H9 (cell line): Measurements from ENCODE around the gene NKD1. TPM values are rescaled to one million over a fixed set of nuclear protein-coding genes. Genes with fewer than 3 reads are reported as not detected.

Experiments used
- DNase-seq: peaks from one replicate; pipeline ENCODE4 v3.0.0-alpha.2; 2017
- H2AFZ ChIP-seq: one replicate; pipeline ENCODE4 v1.6.1; 2013; ENCODE audit warnings: mild to moderate bottlenecking, low read length, control low read depth, moderate library complexity
- H2AK5ac ChIP-seq: 2 replicates; pipeline ENCODE4 v1.6.1; 2013; ENCODE audit warnings: low read length, control low read depth, mixed read lengths; ENCODE audit not compliant: insufficient read length
- H2BK120ac ChIP-seq: one replicate; pipeline ENCODE4 v1.6.1; 2013; ENCODE audit warnings: low read depth, mild to moderate bottlenecking, low read length, control low read depth, inconsistent platforms; ENCODE audit not compliant: poor library complexity, severe bottlenecking
- H2BK12ac ChIP-seq: 2 replicates; pipeline ENCODE4 v1.6.1; 2013; ENCODE audit warnings: low read length, control low read depth, mixed read lengths, low read depth; ENCODE audit not compliant: insufficient read length
- H2BK15ac ChIP-seq: 2 replicates; pipeline ENCODE4 v1.6.1; 2013; ENCODE audit warnings: low read depth, low read length, control low read depth
- H2BK20ac ChIP-seq: one replicate; pipeline ENCODE4 v1.6.1; 2013; ENCODE audit warnings: low read depth, mild to moderate bottlenecking, low read length, control low read depth, inconsistent platforms; ENCODE audit not compliant: poor library complexity, severe bottlenecking
- H2BK5ac ChIP-seq: 2 replicates; pipeline ENCODE4 v1.6.1; 2013; ENCODE audit warnings: low read length, control low read depth, mixed read lengths; ENCODE audit not compliant: insufficient read length
- H3K14ac ChIP-seq: 2 replicates; pipeline ENCODE4 v1.6.1; 2013; ENCODE audit warnings: low read length, control low read depth; ENCODE audit not compliant: insufficient read depth
- H3K18ac ChIP-seq: 2 replicates; pipeline ENCODE4 v1.6.1; 2013; ENCODE audit warnings: low read depth, mild to moderate bottlenecking, mixed read lengths, low read length, control low read depth; ENCODE audit not compliant: insufficient read length
- H3K23ac ChIP-seq: 2 replicates; pipeline ENCODE4 v1.6.1; 2013; ENCODE audit warnings: low read length, control low read depth, mixed read lengths, low read depth; ENCODE audit not compliant: insufficient read length
- H3K23me2 ChIP-seq: 2 replicates; pipeline ENCODE4 v1.6.1; 2013; ENCODE audit warnings: low read depth, mild to moderate bottlenecking, mixed read lengths, low read length, control low read depth; ENCODE audit not compliant: insufficient read length, poor library complexity, severe bottlenecking
- H3K27ac ChIP-seq: 2 replicates; pipeline ENCODE4 v1.5.1; 2013; ENCODE audit warnings: low read length, control low read depth, mixed read lengths, low read depth; ENCODE audit not compliant: insufficient read length
- H3K27me3 ChIP-seq: 2 replicates; pipeline ENCODE4 v1.6.1; 2013; ENCODE audit warnings: low read length, control low read depth, inconsistent platforms; ENCODE audit not compliant: insufficient read depth
- H3K4ac ChIP-seq: 2 replicates; pipeline ENCODE4 v1.6.1; 2013; ENCODE audit warnings: low read depth, mild to moderate bottlenecking, control low read depth, inconsistent platforms, low read length, moderate library complexity
- H3K4me1 ChIP-seq: 2 replicates; pipeline ENCODE4 v1.6.1; 2013; ENCODE audit warnings: low read length, control low read depth, inconsistent platforms; ENCODE audit not compliant: insufficient read depth
- H3K4me2 ChIP-seq: 2 replicates; pipeline ENCODE4 v1.6.1; 2013; ENCODE audit warnings: low read length, control low read depth, mixed read lengths; ENCODE audit not compliant: insufficient read length, insufficient read depth
- H3K56ac ChIP-seq: 2 replicates; pipeline ENCODE4 v1.6.1; 2013; ENCODE audit warnings: low read depth, mild to moderate bottlenecking, mixed read lengths, low read length, control low read depth; ENCODE audit not compliant: insufficient read length
- H3K79me1 ChIP-seq: 2 replicates; pipeline ENCODE4 v1.6.1; 2013; ENCODE audit warnings: low read depth, mild to moderate bottlenecking, moderate library complexity, low read length, control low read depth, inconsistent platforms; ENCODE audit not compliant: insufficient read depth, poor library complexity, severe bottlenecking
- H3K79me2 ChIP-seq: 2 replicates; pipeline ENCODE4 v1.6.1; 2013; ENCODE audit warnings: low read length, control low read depth, inconsistent platforms; ENCODE audit not compliant: insufficient read depth
- H3K9ac ChIP-seq: 2 replicates; pipeline ENCODE4 v1.6.1; 2013; ENCODE audit warnings: low read length, control low read depth, mixed read lengths; ENCODE audit not compliant: insufficient read length; ENCODE audit errors: extremely low read depth
- H3K9me3 ChIP-seq: one replicate; pipeline ENCODE4 v1.6.1; 2013; ENCODE audit warnings: low read depth, low read length, inconsistent platforms; ENCODE audit not compliant: control insufficient read depth
- H3T11ph ChIP-seq: one replicate; pipeline ENCODE4 v1.6.1; 2013; ENCODE audit warnings: mild to moderate bottlenecking, low read length, control low read depth, inconsistent platforms
- H4K20me1 ChIP-seq: one replicate; pipeline ENCODE4 v1.6.1; 2013; ENCODE audit not compliant: control insufficient read depth, insufficient read length, insufficient read depth
- H4K5ac ChIP-seq: 2 replicates; pipeline ENCODE4 v1.6.1; 2013; ENCODE audit warnings: low read depth, mild to moderate bottlenecking, mixed read lengths, low read length, control low read depth; ENCODE audit not compliant: insufficient read length
- H4K8ac ChIP-seq: replicated peaks from 2 replicates; pipeline ENCODE4 v1.6.1; 2013; ENCODE audit warnings: low read length, control low read depth, mixed read lengths, low read depth; ENCODE audit not compliant: insufficient read length
- H4K91ac ChIP-seq: 2 replicates; pipeline ENCODE4 v1.6.1; 2013; ENCODE audit warnings: low read depth, mild to moderate bottlenecking, moderate library complexity, mixed read lengths, low read length, control low read depth; ENCODE audit not compliant: insufficient read length
- H3K27ac Mint-ChIP-seq, 3 experiments: 2 replicates in 2 of 3; 3 replicates in 1 of 3; pipeline ENCODE4 v1.8.0; 2020 to 2021; ENCODE audit warnings: mixed read lengths in 3 of 3, mild to moderate bottlenecking in 1 of 3, moderate library complexity in 1 of 3
- H3K27me3 Mint-ChIP-seq: 2 replicates; pipeline ENCODE4 v1.8.0; 2021; ENCODE audit warnings: low read depth, mild to moderate bottlenecking, moderate library complexity, mixed read lengths
- H3K36me3 Mint-ChIP-seq, 3 experiments: 2 replicates in 2 of 3; 3 replicates in 1 of 3; pipeline ENCODE4 v1.8.0; 2020 to 2021; ENCODE audit warnings: low read depth in 3 of 3, mixed read lengths in 3 of 3; ENCODE audit not compliant: insufficient read depth in 1 of 3
- H3K4me1 Mint-ChIP-seq, 2 experiments: 2 replicates each; pipeline ENCODE4 v1.8.0; 2020; ENCODE audit warnings: mixed read lengths in 2 of 2
- H3K4me3 Mint-ChIP-seq, 2 experiments: 2 replicates in 1 of 2; 3 replicates in 1 of 2; pipeline ENCODE4 v1.8.0; 2020 to 2021; ENCODE audit warnings: mild to moderate bottlenecking in 2 of 2, mixed read lengths in 2 of 2, moderate library complexity in 1 of 2
- H3K9me3 Mint-ChIP-seq, 2 experiments: 2 replicates in 1 of 2; 3 replicates in 1 of 2; pipeline ENCODE4 v1.8.0; 2020; ENCODE audit warnings: mild to moderate bottlenecking in 2 of 2, mixed read lengths in 2 of 2, moderate library complexity in 1 of 2
- WGBS: extraction: QIAGEN DNeasy Blood & Tissue Kit; methylation state at CpG from one replicate; pipeline ENCODE4 v1.1.7; 2013; ENCODE audit warnings: missing lambda C conversion rate, low lambda C conversion rate, mixed read lengths; ENCODE audit not compliant: insufficient read length; ENCODE audit errors: extremely low coverage; 5-methylcytosine and 5-hydroxymethylcytosine counted together
- total RNA-seq: library from RNA; stranded (reverse); gene quantifications from 2 replicates; pipeline ENCODE4 v1.2.1, GENCODE V29; 2021
- TF ChIP-seq, protein P1 (sequence below): fragments of 200-600 bp; sonication (generic); conservative IDR thresholded peaks from 3 replicates; pipeline ENCODE4 v1.8.0; 2021; ENCODE audit warnings: antibody characterized with exemption, mild to moderate bottlenecking

NKD1 gene
- total RNA-seq, 1 experiment from 2014 or later, result 1.9 TPM

DNA sequence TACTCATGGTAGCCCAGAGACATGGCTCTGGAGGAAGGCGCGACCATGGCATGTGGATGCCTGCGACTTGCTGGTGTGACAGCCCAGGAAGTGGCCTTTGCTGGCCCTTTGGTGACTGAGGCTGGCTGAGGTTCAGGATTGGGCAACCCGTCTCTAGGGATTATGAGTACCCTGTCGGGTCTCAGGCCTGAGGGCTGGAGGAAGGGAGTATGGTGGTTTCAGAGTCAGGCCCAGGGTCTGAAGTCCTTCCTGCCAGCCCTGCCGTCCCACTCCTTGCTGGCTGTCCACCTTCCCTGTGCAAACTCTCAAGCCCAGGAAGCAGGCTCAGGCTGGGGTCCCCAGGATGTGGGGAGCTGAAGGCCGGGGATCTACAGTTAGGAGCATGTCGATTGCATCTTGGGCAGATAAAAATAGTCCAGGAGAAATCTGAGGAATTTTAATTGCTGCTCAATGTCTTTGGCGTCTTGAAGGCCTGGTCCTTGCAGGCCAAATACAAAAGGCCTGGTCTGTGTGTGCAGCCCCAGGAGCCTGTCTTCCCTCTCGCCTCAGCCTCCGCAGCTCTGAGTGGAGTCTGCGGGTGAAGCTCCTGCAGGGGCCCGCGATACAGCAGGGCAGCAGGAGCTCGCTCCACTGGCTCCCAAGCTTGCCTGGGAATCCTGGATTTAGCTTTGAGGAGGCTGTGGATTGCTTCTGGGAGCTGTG, 52.5 kb downstream of the NKD1 start:
- Mint-ChIP-seq H3K36me3 (no peaks in the 10 kb centered on the region; a peak in 1 of 7 replicates), H3K27ac (peak overlapping the region in 1 of 3 experiments; percentile 70; a peak in 3 of 7 replicates), H3K27me3 (no peaks in the 10 kb centered on the region; the same call in 1 of the 2 replicates), H3K9me3 (no peaks in the 10 kb centered on the region), H3K4me3 (no peak overlapping the region), H3K4me1 (peaks cover 2 to 8% of the 10 kb centered on the region in 2 experiments; a peak in 2 of 4 replicates)
- H2AFZ ChIP-seq, result no peak overlapping the region
- no peaks in the 10 kb centered on the region for H3K4me1 ChIP-seq
- H3T11ph ChIP-seq, result no peak overlapping the region
- H3K4ac ChIP-seq, result no peak overlapping the region
- no peak overlapping the region for H4K8ac ChIP-seq
- H2BK20ac ChIP-seq, result no peak overlapping the region
- no peak overlapping the region for H3K56ac ChIP-seq
- H2BK120ac ChIP-seq, result no peak overlapping the region
- no peak overlapping the region for H3K18ac ChIP-seq
- TF ChIP-seq, protein P1, sequence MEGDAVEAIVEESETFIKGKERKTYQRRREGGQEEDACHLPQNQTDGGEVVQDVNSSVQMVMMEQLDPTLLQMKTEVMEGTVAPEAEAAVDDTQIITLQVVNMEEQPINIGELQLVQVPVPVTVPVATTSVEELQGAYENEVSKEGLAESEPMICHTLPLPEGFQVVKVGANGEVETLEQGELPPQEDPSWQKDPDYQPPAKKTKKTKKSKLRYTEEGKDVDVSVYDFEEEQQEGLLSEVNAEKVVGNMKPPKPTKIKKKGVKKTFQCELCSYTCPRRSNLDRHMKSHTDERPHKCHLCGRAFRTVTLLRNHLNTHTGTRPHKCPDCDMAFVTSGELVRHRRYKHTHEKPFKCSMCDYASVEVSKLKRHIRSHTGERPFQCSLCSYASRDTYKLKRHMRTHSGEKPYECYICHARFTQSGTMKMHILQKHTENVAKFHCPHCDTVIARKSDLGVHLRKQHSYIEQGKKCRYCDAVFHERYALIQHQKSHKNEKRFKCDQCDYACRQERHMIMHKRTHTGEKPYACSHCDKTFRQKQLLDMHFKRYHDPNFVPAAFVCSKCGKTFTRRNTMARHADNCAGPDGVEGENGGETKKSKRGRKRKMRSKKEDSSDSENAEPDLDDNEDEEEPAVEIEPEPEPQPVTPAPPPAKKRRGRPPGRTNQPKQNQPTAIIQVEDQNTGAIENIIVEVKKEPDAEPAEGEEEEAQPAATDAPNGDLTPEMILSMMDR, result no peak
- H3K9ac ChIP-seq, result no peak overlapping the region
- H2BK15ac ChIP-seq, result no peak overlapping the region
- H3K27me3 ChIP-seq, result no peaks in the 10 kb centered on the region
- no CpG with 5 or more reads among the region's 15 CpGs for WGBS
- H3K4me2 ChIP-seq, result no peak overlapping the region
- H4K5ac ChIP-seq, result no peak overlapping the region
- H2AK5ac ChIP-seq, result no peak overlapping the region
- H3K23me2 ChIP-seq, result no peaks in the 10 kb centered on the region
- H3K27ac ChIP-seq, result no peak overlapping the region
- no peak overlapping the region for H4K91ac ChIP-seq
- H3K79me1 ChIP-seq, result no peaks in the 10 kb centered on the region
- no peaks in the 10 kb centered on the region for H3K9me3 ChIP-seq
- no peak overlapping the region for H3K14ac ChIP-seq
- H2BK12ac ChIP-seq, result no peak overlapping the region
- H3K23ac ChIP-seq, result no peak overlapping the region
- no peaks in the 10 kb centered on the region for H4K20me1 ChIP-seq
- H2BK5ac ChIP-seq, result no peak overlapping the region
- no peak for DNase-seq
- no peaks in the 10 kb centered on the region for H3K79me2 ChIP-seq
